HepG2 (cell line): ENCODE results near the gene PRKN. TPM values are rescaled to one million over a fixed set of nuclear protein-coding genes. Genes with fewer than 3 reads are reported as not detected.

Experiments used
- ATAC-seq: fragments of 200-7000 bp; cut with Tn5 transposase; 3 replicates; pipeline ENCODE4 v1.9.1; 2020; ENCODE audit warnings: mild to moderate bottlenecking, moderate library complexity
- BruUV-seq: library from RNA; stranded (reverse); fragments of 400-500 nt; replicated peaks from 2 replicates; lab custom pipeline; 2021; lab: Mats Ljungman, UMichigan
- CTCF ChIA-PET: fragments of 300-600 bp; formaldehyde crosslinking; extraction: SDS; loops from one replicate; lab custom pipeline; 2021; ENCODE audit warnings: low total read pairs, inconsistent platforms, low intra/inter-chr PET ratio; lab: Yijun Ruan, JAX
- POLR2A ChIA-PET: fragments of 350-600 bp; sonication (Branson Sonifier 250); formaldehyde crosslinking; loops from one replicate; lab custom pipeline; 2020; ENCODE audit warnings: antibody characterized with exemption, inconsistent platforms; lab: Yijun Ruan, JAX
- DNase-seq: peaks from one replicate; pipeline ENCODE4 v3.0.0-alpha.2; 2015; ENCODE audit warnings: low spot score
- FAIRE-seq: peaks from 3 replicates; lab custom pipeline; 2011; peaks lifted over from hg19 to GRCh38; lab: Jason Lieb, UNC
- H2AFZ ChIP-seq: one replicate; pipeline ENCODE4 v1.6.1; 2011; ENCODE audit warnings: low read length, inconsistent platforms
- H3K27ac ChIP-seq: fragments of 300-600 bp; 3 replicates; pipeline ENCODE4 v1.8.0; 2011; ENCODE audit warnings: mixed run types, mild to moderate bottlenecking, mixed read lengths, low read length, inconsistent platforms; ENCODE audit not compliant: insufficient read depth; ENCODE audit errors: extremely low read length
- H3K27me3 ChIP-seq, 2 experiments: fragments of 200-600 bp in 1 of 2; 2 replicates in 1 of 2; 3 replicates in 1 of 2; pipeline versions ENCODE4 v1.6.0 to v1.8.0; 2011; ENCODE audit warnings: low read length in 2 of 2, mild to moderate bottlenecking in 2 of 2, moderate library complexity in 2 of 2, inconsistent platforms in 1 of 2; ENCODE audit not compliant: insufficient read depth in 2 of 2, control insufficient read depth in 1 of 2
- H3K36me3 ChIP-seq, 2 experiments: fragments of 200-600 bp in 1 of 2; replicated peaks in 1 of 2; 2 replicates in 1 of 2; 3 replicates in 1 of 2; pipeline versions ENCODE4 v1.5.1 to v1.8.0; 2011; ENCODE audit warnings: low read length in 2 of 2, inconsistent platforms in 1 of 2; ENCODE audit not compliant: insufficient read depth in 2 of 2, control insufficient read depth in 1 of 2
- H3K4me1 ChIP-seq: 2 replicates; pipeline ENCODE4 v1.5.1; 2012; ENCODE audit warnings: low read length, inconsistent platforms; ENCODE audit not compliant: insufficient read depth
- H3K4me2 ChIP-seq: 2 replicates; pipeline ENCODE4 v1.6.0; 2011; ENCODE audit warnings: low read depth, low read length, inconsistent platforms
- H3K4me3 ChIP-seq, 3 experiments: fragments of 200-600 bp in 1 of 3; sonication (generic), shearing (Covaris generic) in 1 of 3; replicated peaks in 1 of 3; 2 replicates each; pipeline ENCODE4 v1.5.1; 2011 to 2016; ENCODE audit warnings: low read length in 3 of 3, inconsistent platforms in 2 of 3, low read depth in 2 of 3, mild to moderate bottlenecking in 2 of 3, control low read depth in 1 of 3, mixed read lengths in 1 of 3; ENCODE audit not compliant: insufficient read depth in 1 of 3
- H3K79me2 ChIP-seq: one replicate; pipeline ENCODE4 v1.6.1; 2011; ENCODE audit warnings: low read length, inconsistent platforms; ENCODE audit not compliant: insufficient read depth
- H3K9ac ChIP-seq: 2 replicates; pipeline ENCODE4 v1.6.0; 2011; ENCODE audit warnings: mild to moderate bottlenecking, low read depth, low read length, inconsistent platforms; ENCODE audit not compliant: insufficient read depth
- H3K9me3 ChIP-seq: 2 replicates; pipeline ENCODE4 v1.5.1; 2012; ENCODE audit warnings: mild to moderate bottlenecking, low read length
- H4K20me1 ChIP-seq: 2 replicates; pipeline ENCODE4 v1.6.0; 2011; ENCODE audit warnings: inconsistent platforms, mild to moderate bottlenecking, low read length, moderate library complexity; ENCODE audit not compliant: insufficient read depth
- NKX3-1 ChIP-seq: sonication (generic); formaldehyde crosslinking; IDR thresholded peaks from 2 replicates; pipeline ENCODE4 v1.5.0; 2020; ENCODE audit warnings: missing genetic modification reagents
- SP5 ChIP-seq: IDR thresholded peaks from 2 replicates; pipeline ENCODE4 v1.6.1; 2016; ENCODE audit warnings: low read depth, borderline replicate concordance
- STAG1 ChIP-seq: sonication (generic); formaldehyde crosslinking; IDR thresholded peaks from 2 replicates; pipeline ENCODE4 v1.4.0; 2020; ENCODE audit warnings: missing genetic modification reagents
- WGBS: methylation state at CpG from one replicate; pipeline ENCODE4 v1.1.6; 2017; ENCODE audit warnings: low lambda C conversion rate; 5-methylcytosine and 5-hydroxymethylcytosine counted together
- in situ Hi-C: cut with HindIII; loops from 2 replicates; pipeline ENCODE4 v1.10.0; 2017; ENCODE audit warnings: low pct_unique_long_range_greater_than_20kb; ENCODE audit not compliant: extremely low pct_ligation_motif_present
- intact Hi-C: fragments of 100-400 bp; cut with micrococcal nuclease; formaldehyde crosslinking; loops from one replicate; pipeline ENCODE4 v1.10.0; 2022; ENCODE audit not compliant: unreplicated experiment
- polyA plus RNA-seq, 8 experiments: library from polyadenylated mRNA; depleted of rRNA in 3 of 8; stranded (reverse) in 7 of 8; unstranded in 1 of 8; fragments of >200 nt; fragmentation: Illumina TruSeq in 4 of 8; extraction: Trizol in 4 of 8; gene quantifications; 2 replicates each; pipeline versions ENCODE4 v1.2.1 to v1.2.3, GENCODE V29; 2011 to 2016; ENCODE audit warnings: low read depth in 4 of 8, missing spikeins in 1 of 8, mixed read lengths in 1 of 8; ENCODE audit not compliant: insufficient read depth in 1 of 8
- total RNA-seq, 5 experiments: library from RNA; depleted of rRNA; stranded (reverse); fragments of >200 nt; fragmentation: Illumina TruSeq; extraction: Trizol; gene quantifications; 2 replicates each; pipeline ENCODE4 v1.2.3, GENCODE V29; 2016; ENCODE audit warnings: low read depth in 1 of 5
- TF ChIP-seq, protein P1 (sequence below): sonication (generic); formaldehyde crosslinking; IDR thresholded peaks from 2 replicates; pipeline ENCODE4 v1.5.0; 2020; ENCODE audit warnings: mild to moderate bottlenecking, missing genetic modification reagents, moderate library complexity
- TF ChIP-seq, protein P2 (sequence below): sonication (generic); formaldehyde crosslinking; IDR thresholded peaks from 2 replicates; pipeline ENCODE4 v1.4.0; 2020; ENCODE audit warnings: missing genetic modification reagents

The PRKN gene
- total and polyA plus RNA-seq, 2 of the 13 experiments (the other 11 are each of a cell fraction or from before 2014, with no cell fraction given), result 0.31 to 0.44 TPM

DNA sequence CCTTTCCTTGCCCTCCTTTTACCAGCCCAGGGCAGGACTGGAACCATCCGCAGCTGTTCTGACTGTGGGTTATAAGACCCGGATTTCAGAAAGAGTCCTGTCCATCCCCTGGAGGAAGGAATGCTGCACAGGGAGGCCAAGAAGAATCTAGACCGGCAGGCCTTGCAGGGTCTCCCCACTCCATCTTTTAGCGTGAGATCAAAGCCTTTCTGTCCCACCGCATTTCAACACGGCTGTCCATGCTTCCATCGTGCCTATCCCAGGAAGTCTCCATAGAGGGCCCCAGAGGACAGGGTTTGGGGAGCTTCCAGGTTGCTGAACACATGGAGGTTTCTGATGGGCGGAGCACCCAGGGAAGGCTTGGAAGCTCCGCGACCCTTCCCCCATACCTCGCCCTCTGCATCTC is 1374.4 kb downstream of the PRKN start:
- TF ChIP-seq NKX3-1 (no peak), SP5 (CRISPR knock-in tag) (0 out of 2 replicates have a peak, but pooled peaks have one; percentile 12), STAG1 (CRISPR knock-in tag) (peak; percentile 46)
- TF ChIP-seq, protein P1, sequence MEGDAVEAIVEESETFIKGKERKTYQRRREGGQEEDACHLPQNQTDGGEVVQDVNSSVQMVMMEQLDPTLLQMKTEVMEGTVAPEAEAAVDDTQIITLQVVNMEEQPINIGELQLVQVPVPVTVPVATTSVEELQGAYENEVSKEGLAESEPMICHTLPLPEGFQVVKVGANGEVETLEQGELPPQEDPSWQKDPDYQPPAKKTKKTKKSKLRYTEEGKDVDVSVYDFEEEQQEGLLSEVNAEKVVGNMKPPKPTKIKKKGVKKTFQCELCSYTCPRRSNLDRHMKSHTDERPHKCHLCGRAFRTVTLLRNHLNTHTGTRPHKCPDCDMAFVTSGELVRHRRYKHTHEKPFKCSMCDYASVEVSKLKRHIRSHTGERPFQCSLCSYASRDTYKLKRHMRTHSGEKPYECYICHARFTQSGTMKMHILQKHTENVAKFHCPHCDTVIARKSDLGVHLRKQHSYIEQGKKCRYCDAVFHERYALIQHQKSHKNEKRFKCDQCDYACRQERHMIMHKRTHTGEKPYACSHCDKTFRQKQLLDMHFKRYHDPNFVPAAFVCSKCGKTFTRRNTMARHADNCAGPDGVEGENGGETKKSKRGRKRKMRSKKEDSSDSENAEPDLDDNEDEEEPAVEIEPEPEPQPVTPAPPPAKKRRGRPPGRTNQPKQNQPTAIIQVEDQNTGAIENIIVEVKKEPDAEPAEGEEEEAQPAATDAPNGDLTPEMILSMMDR (CRISPR knock-in tag), result peak; percentile 61
- TF ChIP-seq, protein P2, sequence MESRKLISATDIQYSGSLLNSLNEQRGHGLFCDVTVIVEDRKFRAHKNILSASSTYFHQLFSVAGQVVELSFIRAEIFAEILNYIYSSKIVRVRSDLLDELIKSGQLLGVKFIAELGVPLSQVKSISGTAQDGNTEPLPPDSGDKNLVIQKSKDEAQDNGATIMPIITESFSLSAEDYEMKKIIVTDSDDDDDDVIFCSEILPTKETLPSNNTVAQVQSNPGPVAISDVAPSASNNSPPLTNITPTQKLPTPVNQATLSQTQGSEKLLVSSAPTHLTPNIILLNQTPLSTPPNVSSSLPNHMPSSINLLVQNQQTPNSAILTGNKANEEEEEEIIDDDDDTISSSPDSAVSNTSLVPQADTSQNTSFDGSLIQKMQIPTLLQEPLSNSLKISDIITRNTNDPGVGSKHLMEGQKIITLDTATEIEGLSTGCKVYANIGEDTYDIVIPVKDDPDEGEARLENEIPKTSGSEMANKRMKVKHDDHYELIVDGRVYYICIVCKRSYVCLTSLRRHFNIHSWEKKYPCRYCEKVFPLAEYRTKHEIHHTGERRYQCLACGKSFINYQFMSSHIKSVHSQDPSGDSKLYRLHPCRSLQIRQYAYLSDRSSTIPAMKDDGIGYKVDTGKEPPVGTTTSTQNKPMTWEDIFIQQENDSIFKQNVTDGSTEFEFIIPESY (CRISPR knock-in tag), result peak; percentile 17; the same call in 1 of the 2 replicates
- H3K79me2 ChIP-seq, result no peaks in the 10 kb centered on the region
- CTCF ChIA-PET, result no interaction called here
- POLR2A ChIA-PET, result no interaction called here
- FAIRE-seq (no peak), DNase-seq (peak; percentile 46), ATAC-seq (peak; percentile 85)
- WGBS, result 57% methylated on average over 11 of the region's 11 CpGs
- in situ Hi-C loops, result loop anchor here (25.0 kb wide), 1 partner anchor 616 kb away; no protein-coding TSS in a partner anchor
- H3K4me2 ChIP-seq, result no peak overlapping the region
- no peak overlapping the region for H3K9ac ChIP-seq
- no TSS peak for BruUV-seq
- intact Hi-C loops, result loop anchor here (2.0 kb wide), 1 partner anchor 18 kb away; no protein-coding TSS in a partner anchor
- H2AFZ ChIP-seq, result no peak overlapping the region
- no peaks in the 10 kb centered on the region for H4K20me1 ChIP-seq
- no peak overlapping the region for H3K4me3 ChIP-seq
- H3K9me3 ChIP-seq, result no peaks in the 10 kb centered on the region
- no peaks in the 10 kb centered on the region for H3K4me1 ChIP-seq
- no peaks in the 10 kb centered on the region for H3K27me3 ChIP-seq
- H3K27ac ChIP-seq, result no peak overlapping the region
- no peaks in the 10 kb centered on the region for H3K36me3 ChIP-seq
